Activated CD4-positive, alpha-beta memory T cell treated with anti-CD3 and anti-CD28 coated beads for 36 hours (primary cell): Measurements from ENCODE around the gene PRRT4. TPM values are rescaled to one million over a fixed set of nuclear protein-coding genes. Genes with fewer than 3 reads are reported as not detected.
A peak's percentile ranks its signal among the peaks of the same experiment; 100 is the strongest.

Experiments
- CTCF ChIA-PET: fragments of 350-600 bp; sonication (Branson Sonifier 250); formaldehyde crosslinking; loops from one replicate; lab custom pipeline; 2021; ENCODE audit warnings: antibody characterized with exemption, inconsistent platforms; lab: Charles Lee
- POLR2A ChIA-PET: fragments of 350-600 bp; sonication (Branson Sonifier 250); formaldehyde crosslinking; loops from one replicate; lab custom pipeline; 2021; ENCODE audit warnings: antibody characterized with exemption; lab: Charles Lee
- DNase-seq: peaks from one replicate; pipeline ENCODE4 v3.0.0-alpha.2; 2020
- H3K27ac Mint-ChIP-seq: one replicate; pipeline ENCODE4 v1.8.0; 2021; ENCODE audit warnings: mixed read lengths
- H3K27me3 Mint-ChIP-seq: one replicate; pipeline ENCODE4 v1.8.0; 2021; ENCODE audit warnings: mixed read lengths
- H3K36me3 Mint-ChIP-seq: one replicate; pipeline ENCODE4 v1.8.0; 2021; ENCODE audit warnings: mixed read lengths
- H3K4me1 Mint-ChIP-seq: one replicate; pipeline ENCODE4 v1.8.0; 2021; ENCODE audit warnings: low read depth, mixed read lengths
- H3K4me3 Mint-ChIP-seq: one replicate; pipeline ENCODE4 v1.8.0; 2021; ENCODE audit warnings: mild to moderate bottlenecking, mixed read lengths
- H3K9me3 Mint-ChIP-seq: one replicate; pipeline ENCODE4 v1.8.0; 2021; ENCODE audit warnings: mixed read lengths
- intact Hi-C: fragments of 100-400 bp; cut with micrococcal nuclease; formaldehyde crosslinking; loops from one replicate; pipeline ENCODE4 v1.15.1; 2023
- total RNA-seq, 2 experiments: library from RNA; stranded (reverse); gene quantifications; one replicate each; pipeline ENCODE4 v1.2.3, GENCODE V29; 2021

Gene PRRT4
- total RNA-seq, 2 experiments from 2014 or later, result 0.10 to 0.12 TPM

GRCh38 chr7:128404886-128405470, 43.5 kb upstream of the PRRT4 start:
- intact Hi-C loops, result no loop called here
- Mint-ChIP-seq H3K4me3 (peak overlapping the region; percentile 86), H3K27ac (peak overlapping the region; percentile 76), H3K9me3 (no peaks in the 10 kb centered on the region), H3K36me3 (peaks cover 7% of the 10 kb centered on the region), H3K27me3 (no peaks in the 10 kb centered on the region), H3K4me1 (peaks cover 39% of the 10 kb centered on the region)
- peak; percentile 39 for DNase-seq
- ChIA-PET POLR2A (interaction anchor here (1.5 kb wide), 1 partner anchor 20 kb away, joined by 5 read pairs; no protein-coding TSS in a partner anchor), CTCF (interaction anchor here (0.6 to 9.7 kb wide), 7 partner anchors 14 to 60 kb away, joined by 3 to 131 read pairs (median 4); no protein-coding TSS in a partner anchor)

- Mint-ChIP-seq H3K27me3 (no peaks in the 10 kb centered on the region), H3K4me1 (peaks cover 37% of the 10 kb centered on the region), H3K9me3 (no peaks in the 10 kb centered on the region), H3K36me3 (peaks cover 12% of the 10 kb centered on the region), H3K27ac (no peak overlapping the region), H3K4me3 (peak overlapping the region; percentile 54)
- intact Hi-C loops, result no loop called here
- DNase-seq, result no peak
- CTCF ChIA-PET, result interaction anchor here (0.6 to 9.7 kb wide), 5 partner anchors 16 to 59 kb away, joined by 3 to 131 read pairs (median 14); no protein-coding TSS in a partner anchor
- POLR2A ChIA-PET, result interaction anchor here (1.5 kb wide), 1 partner anchor 21 kb away, joined by 5 read pairs; no protein-coding TSS in a partner anchor
Measured at GRCh38 chr7:128404143-128404681, 42.7 kb upstream of the PRRT4 start.

DNA sequence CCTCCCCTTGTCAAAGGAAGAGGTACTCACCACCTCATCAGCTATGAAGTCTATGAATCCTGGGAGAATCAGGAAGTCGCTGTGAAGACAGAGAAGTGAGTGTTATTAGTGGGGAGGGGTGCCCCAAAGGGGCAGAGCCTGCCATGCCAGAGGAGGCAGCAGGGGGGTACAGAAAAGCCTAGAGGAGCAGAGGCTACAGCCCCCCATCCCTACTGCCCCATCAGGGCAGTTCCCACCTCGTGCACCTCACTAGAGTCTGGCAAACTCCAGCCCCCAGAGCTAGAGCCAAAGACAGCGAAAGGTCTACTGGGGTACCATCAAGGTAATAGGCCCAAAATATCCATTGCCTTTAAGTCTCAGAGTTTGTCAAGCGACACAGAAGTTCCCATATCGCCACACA, 42.2 kb upstream of the PRRT4 start:
- Mint-ChIP-seq H3K4me1 (peaks cover 32% of the 10 kb centered on the region), H3K9me3 (no peaks in the 10 kb centered on the region), H3K27ac (peak overlapping the region; percentile 35), H3K27me3 (no peaks in the 10 kb centered on the region), H3K36me3 (peaks cover 12% of the 10 kb centered on the region), H3K4me3 (peak overlapping the region; percentile 54)
- ChIA-PET POLR2A (no interaction called here), CTCF (interaction anchor here (3.8 to 9.7 kb wide), 3 partner anchors 15 to 56 kb away, joined by 14 to 131 read pairs (median 14); no protein-coding TSS in a partner anchor)
- intact Hi-C loops, result no loop called here
- DNase-seq, result no peak

DNA sequence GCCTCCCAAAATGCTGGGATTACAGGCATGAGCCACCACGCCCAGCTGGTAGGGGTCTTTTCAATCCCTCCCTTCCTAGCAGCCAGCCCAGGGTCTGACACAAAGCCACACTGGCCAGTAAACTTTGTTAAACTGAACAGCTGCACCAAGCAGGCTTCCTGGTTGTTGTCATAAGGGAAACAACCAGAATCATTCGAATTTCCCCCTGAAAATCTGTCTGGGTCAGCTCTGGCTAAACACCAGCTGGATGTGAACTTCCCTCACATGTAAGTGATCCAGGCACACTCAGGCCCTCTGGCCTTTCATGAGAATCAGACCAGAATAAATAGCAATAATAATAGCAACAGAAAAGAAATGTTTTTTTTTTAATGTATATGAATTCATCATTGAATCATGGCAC, 40.9 kb upstream of the PRRT4 start:
- Mint-ChIP-seq H3K9me3 (no peaks in the 10 kb centered on the region), H3K27me3 (no peaks in the 10 kb centered on the region), H3K27ac (peak overlapping the region; percentile 18), H3K4me3 (no peak overlapping the region), H3K4me1 (peaks cover 26% of the 10 kb centered on the region), H3K36me3 (peaks cover 21% of the 10 kb centered on the region)
- intact Hi-C loops, result no loop called here
- ChIA-PET POLR2A (no interaction called here), CTCF (interaction anchor here (4.1 to 9.7 kb wide), 2 partner anchors 24 to 55 kb away, joined by 14 to 131 read pairs; no protein-coding TSS in a partner anchor)
- DNase-seq, result no peak

DNA sequence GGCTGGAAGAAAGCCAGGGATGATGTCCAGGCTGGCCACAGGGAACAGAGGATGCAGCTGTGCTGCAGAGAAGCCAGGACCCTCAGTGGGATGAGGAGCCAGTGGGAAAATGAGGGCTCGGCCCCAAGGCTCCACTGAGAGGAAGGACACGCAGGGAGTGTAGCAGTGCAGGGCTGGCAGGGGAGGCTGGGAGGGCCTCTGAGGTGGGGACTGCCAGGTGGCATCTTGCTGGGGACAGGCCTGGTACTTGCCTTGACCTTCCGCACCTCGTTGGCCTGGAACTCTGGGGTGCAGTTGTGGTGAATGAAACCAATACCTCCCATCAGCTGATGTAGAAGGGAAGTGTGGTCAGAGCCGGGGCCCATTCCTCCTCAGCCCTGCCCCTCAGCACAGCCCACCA, 39.1 kb upstream of the PRRT4 start:
- ChIA-PET POLR2A (no interaction called here), CTCF (interaction anchor here (1.1 to 9.7 kb wide), 7 partner anchors 12 to 60 kb away, joined by 4 to 131 read pairs (median 6); no protein-coding TSS in a partner anchor)
- H3K36me3 Mint-ChIP-seq, result peaks cover 33% of the 10 kb centered on the region
- H3K4me1 Mint-ChIP-seq, result peaks cover 21% of the 10 kb centered on the region
- no peaks in the 10 kb centered on the region for H3K9me3 Mint-ChIP-seq
- intact Hi-C loops, result no loop called here
- H3K4me3 Mint-ChIP-seq, result no peak overlapping the region
- H3K27ac Mint-ChIP-seq, result no peak overlapping the region
- DNase-seq, result no peak
- no peaks in the 10 kb centered on the region for H3K27me3 Mint-ChIP-seq

DNA sequence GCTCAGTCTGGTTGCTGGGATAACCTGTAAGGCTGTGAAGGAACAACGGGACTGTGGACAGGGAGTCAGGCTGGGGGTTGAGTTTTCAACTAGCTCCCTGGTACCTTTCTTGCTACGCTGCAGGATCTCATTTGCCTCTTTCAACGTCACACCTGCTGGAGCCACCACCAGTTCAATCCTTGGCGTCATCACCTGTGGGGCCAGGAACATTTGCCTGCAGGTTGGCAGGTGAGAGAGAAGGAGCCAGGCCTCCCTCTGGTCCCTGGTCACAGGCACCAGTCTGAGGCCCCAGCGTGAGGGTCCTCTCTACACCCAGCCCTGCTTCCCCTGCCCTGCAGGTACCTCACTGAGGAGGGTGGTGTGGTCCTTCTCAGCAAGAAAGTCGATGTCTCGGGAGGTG, 38.5 kb upstream of the PRRT4 start:
- ChIA-PET POLR2A (no interaction called here), CTCF (interaction anchor here (0.6 to 9.7 kb wide), 13 partner anchors 9 to 155 kb away, joined by 3 to 131 read pairs (median 5); partner anchors contain the start of gene RBM28)
- Mint-ChIP-seq H3K4me1 (peaks cover 20% of the 10 kb centered on the region), H3K4me3 (no peak overlapping the region), H3K9me3 (no peaks in the 10 kb centered on the region), H3K27me3 (no peaks in the 10 kb centered on the region), H3K36me3 (peaks cover 33% of the 10 kb centered on the region), H3K27ac (no peak overlapping the region)
- DNase-seq, result no peak
- intact Hi-C loops, result no loop called here

DNA sequence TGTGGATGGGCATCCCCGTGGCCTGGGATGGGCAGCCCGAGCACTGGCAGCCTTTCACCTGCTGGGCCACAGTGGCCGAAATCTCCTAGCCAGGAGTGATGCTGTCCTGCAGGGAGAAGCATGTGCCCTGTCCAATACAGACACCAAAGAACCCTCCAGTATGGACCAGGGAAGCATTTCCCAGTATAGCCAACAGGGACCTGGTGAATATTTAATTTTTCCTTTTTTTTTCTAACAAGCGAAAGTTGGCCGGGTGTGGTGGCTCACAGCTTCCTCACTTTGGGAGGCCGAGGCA, 37.3 kb upstream of the PRRT4 start:
- DNase-seq, result no peak
- H3K9me3 Mint-ChIP-seq, result no peaks in the 10 kb centered on the region
- H3K27me3 Mint-ChIP-seq, result no peaks in the 10 kb centered on the region
- ChIA-PET POLR2A (no interaction called here), CTCF (interaction anchor here (0.6 to 9.7 kb wide), 12 partner anchors 8 to 395 kb away, joined by 3 to 131 read pairs (median 6); partner anchors contain the start of gene RBM28)
- no peak overlapping the region for H3K27ac Mint-ChIP-seq
- peaks cover 31% of the 10 kb centered on the region for H3K36me3 Mint-ChIP-seq
- intact Hi-C loops, result loop anchor here (1.0 kb wide), 2 partner anchors 27 to 61 kb away; no protein-coding TSS in a partner anchor
- H3K4me1 Mint-ChIP-seq, result peaks cover 8% of the 10 kb centered on the region
- H3K4me3 Mint-ChIP-seq, result no peak overlapping the region

GRCh38 chr7:128398016-128398840, 36.7 kb upstream of the PRRT4 start:
- H3K27me3 Mint-ChIP-seq, result no peaks in the 10 kb centered on the region
- no peak overlapping the region for H3K27ac Mint-ChIP-seq
- CTCF ChIA-PET, result interaction anchor here (0.6 to 9.7 kb wide), 20 partner anchors 9 to 1074 kb away, joined by 3 to 131 read pairs (median 4); partner anchors contain the start of gene IMPDH1
- H3K4me3 Mint-ChIP-seq, result no peak overlapping the region
- no peaks in the 10 kb centered on the region for H3K9me3 Mint-ChIP-seq
- POLR2A ChIA-PET, result no interaction called here
- peaks cover 5% of the 10 kb centered on the region for H3K4me1 Mint-ChIP-seq
- H3K36me3 Mint-ChIP-seq, result peaks cover 31% of the 10 kb centered on the region
- peak; percentile 59 for DNase-seq
- intact Hi-C loops, result loop anchor here (1.0 kb wide), 2 partner anchors 27 to 61 kb away; no protein-coding TSS in a partner anchor

DNA sequence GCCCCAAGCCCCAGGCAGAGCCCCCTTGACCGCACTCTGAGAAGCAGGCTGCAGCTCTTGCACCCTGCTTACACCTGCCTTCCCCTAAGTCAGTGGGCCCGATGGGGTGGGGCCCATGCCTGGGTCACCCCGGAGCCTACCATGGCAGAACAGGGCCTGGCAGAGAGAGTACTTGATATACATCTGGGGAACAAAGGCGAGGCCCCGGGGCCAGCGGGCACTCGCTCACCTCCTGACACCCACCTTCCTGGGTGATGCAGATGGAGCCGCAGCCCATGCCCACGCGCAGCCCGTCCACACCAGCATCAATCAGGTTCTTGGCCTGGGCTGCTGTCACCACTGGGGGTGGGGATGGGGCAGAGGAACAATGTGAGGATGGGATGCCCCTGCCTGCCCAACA, 34.9 kb upstream of the PRRT4 start:
- intact Hi-C loops, result no loop called here
- Mint-ChIP-seq H3K27ac (no peak overlapping the region), H3K9me3 (no peaks in the 10 kb centered on the region), H3K27me3 (no peaks in the 10 kb centered on the region), H3K4me3 (no peak overlapping the region), H3K4me1 (no peaks in the 10 kb centered on the region), H3K36me3 (peaks cover 26% of the 10 kb centered on the region)
- no peak for DNase-seq
- ChIA-PET CTCF (interaction anchor here (1.1 to 9.7 kb wide), 4 partner anchors 10 to 49 kb away, joined by 3 to 131 read pairs (median 7); no protein-coding TSS in a partner anchor), POLR2A (no interaction called here)

- no peaks in the 10 kb centered on the region for H3K4me1 Mint-ChIP-seq
- intact Hi-C loops, result no loop called here
- peaks cover 26% of the 10 kb centered on the region for H3K36me3 Mint-ChIP-seq
- ChIA-PET POLR2A (no interaction called here), CTCF (interaction anchor here (1.1 to 2.8 kb wide), 3 partner anchors 9 to 48 kb away, joined by 3 to 8 read pairs (median 6); no protein-coding TSS in a partner anchor)
- no peak for DNase-seq
- H3K27ac Mint-ChIP-seq, result no peak overlapping the region
- H3K9me3 Mint-ChIP-seq, result no peaks in the 10 kb centered on the region
- no peaks in the 10 kb centered on the region for H3K27me3 Mint-ChIP-seq
- H3K4me3 Mint-ChIP-seq, result no peak overlapping the region
Measured at GRCh38 chr7:128395748-128396147, 34.3 kb upstream of the PRRT4 start.

GRCh38 chr7:128394904-128395496, 33.5 kb upstream of the PRRT4 start:
- no peaks in the 10 kb centered on the region for H3K4me1 Mint-ChIP-seq
- ChIA-PET POLR2A (no interaction called here), CTCF (interaction anchor here (1.1 to 2.8 kb wide), 3 partner anchors 8 to 47 kb away, joined by 3 to 8 read pairs (median 6); no protein-coding TSS in a partner anchor)
- peaks cover 26% of the 10 kb centered on the region for H3K36me3 Mint-ChIP-seq
- H3K27ac Mint-ChIP-seq, result no peak overlapping the region
- DNase-seq, result no peak
- H3K27me3 Mint-ChIP-seq, result no peaks in the 10 kb centered on the region
- no peaks in the 10 kb centered on the region for H3K9me3 Mint-ChIP-seq
- H3K4me3 Mint-ChIP-seq, result no peak overlapping the region
- intact Hi-C loops, result no loop called here
